NOMO-1 (cell line): Measurements from ENCODE around the gene FGFR2.
"Not testable (repeated sequence)": the region's sequence is repeated elsewhere in the genome, so short reads cannot be mapped to it uniquely, and the experiment has no call there.

ENCODE experiments used
- DNase-seq, 2 experiments: peaks; one replicate each; lab custom pipeline; 2025; ENCODE audit not compliant: unreplicated experiment in 2 of 2; lab: John Stamatoyannopoulos, UW

FGFR2 gene

GRCh38 chr10:121556918-121557573 is 41.2 kb downstream of the FGFR2 start:
- DNase-seq, result no peak

GRCh38 chr10:121556455-121556854 is 41.8 kb downstream of the FGFR2 start:
- no peak for DNase-seq

DNA sequence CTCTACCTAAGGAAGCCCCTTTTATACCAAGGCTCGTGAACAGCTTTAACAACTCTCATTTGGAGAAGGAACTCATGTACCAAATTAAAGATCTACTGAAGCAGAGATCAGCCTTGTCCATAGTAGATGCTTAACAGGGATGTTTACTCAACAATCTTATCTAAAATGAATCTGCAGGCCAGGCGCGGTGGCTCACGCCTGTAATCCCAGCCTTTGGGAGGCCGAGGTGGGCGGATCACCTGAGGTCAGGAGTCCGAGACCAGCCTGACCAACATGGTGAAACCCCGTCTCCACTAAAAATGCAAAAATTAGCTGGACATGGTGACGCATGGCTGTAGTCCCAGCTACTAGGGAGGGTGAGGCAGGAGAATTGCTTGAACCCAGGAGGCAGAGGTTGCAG is 43.3 kb downstream of the FGFR2 start:
- DNase-seq, result not testable (repeated sequence)

- DNase-seq, result no peak
Measured at GRCh38 chr10:121553511-121554264, 44.6 kb downstream of the FGFR2 start.

GRCh38 chr10:121552746-121553145 is 45.5 kb downstream of the FGFR2 start:
- DNase-seq, result no peak

- no peak for DNase-seq
Measured at GRCh38 chr10:121551210-121551885, 46.9 kb downstream of the FGFR2 start.

DNA sequence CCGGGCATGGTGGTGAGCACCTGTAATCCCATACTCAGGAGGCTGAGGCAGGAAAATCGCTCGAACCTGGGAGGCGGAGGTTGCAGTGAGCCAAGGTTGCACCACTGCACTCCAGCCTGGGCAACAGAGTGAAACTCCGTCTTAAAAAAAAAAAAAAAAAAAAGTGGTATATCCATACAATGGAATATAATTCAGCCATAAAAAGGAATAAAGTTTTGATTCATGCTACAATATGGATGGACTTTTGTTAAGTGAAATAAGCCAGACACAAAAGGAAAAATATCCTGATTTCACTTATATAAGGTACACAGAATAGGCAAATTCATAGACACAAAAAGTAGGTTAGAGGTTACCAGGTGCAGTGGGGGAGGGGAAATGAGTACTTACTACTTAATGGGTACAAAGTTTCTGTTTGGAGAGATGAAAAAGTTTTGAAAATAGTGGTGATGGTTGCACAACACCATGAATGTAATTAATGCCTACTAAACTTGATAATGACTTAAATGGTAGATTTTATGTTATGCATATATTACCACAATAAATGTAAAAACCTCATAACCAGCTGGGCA is 53.9 kb downstream of the FGFR2 start:
- DNase-seq, result no peak

DNA sequence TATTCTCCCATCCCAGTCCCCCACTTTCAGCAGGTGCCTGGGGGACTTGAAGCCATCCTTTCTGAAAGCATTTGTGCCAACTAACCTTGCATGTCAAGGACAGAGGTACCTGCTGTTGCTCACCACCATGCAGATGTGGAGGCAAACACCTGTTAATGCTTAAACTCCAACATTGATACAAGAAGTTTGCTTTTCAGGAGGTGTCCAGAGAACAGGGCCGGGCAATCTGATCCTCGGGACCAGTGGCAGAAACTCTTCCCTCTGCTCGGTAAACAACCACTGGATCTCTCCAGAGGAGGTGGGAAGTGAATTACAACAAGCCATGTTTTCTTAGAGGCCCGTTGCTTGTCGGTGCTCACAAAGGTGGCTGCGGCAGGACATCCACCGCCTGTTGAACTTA is 54.7 kb downstream of the FGFR2 start:
- no peak for DNase-seq

- DNase-seq, result no peak
Measured at GRCh38 chr10:121541450-121542120, 56.7 kb downstream of the FGFR2 start.

GRCh38 chr10:121540732-121541395 is 57.4 kb downstream of the FGFR2 start:
- DNase-seq, result no peak

DNA sequence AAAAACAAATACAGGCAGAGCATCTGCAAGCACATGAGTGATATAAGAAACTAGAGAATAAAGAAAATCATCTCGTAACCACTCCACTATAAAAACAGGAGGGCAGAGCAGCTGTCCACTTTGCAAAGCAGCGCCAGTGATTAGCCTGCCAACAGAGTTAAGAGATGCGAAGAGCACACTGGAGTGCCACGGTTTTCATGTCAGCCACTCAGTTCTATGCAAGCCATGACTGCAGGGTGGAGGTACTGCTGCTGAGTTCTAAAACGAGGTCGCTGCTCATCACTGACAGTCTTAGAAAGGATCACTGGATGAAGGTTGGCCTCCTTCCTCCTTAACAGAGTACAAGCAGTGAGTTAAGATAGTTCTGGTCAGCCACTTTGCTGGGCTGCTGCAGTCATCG is 58.5 kb downstream of the FGFR2 start:
- DNase-seq, result no peak

DNA sequence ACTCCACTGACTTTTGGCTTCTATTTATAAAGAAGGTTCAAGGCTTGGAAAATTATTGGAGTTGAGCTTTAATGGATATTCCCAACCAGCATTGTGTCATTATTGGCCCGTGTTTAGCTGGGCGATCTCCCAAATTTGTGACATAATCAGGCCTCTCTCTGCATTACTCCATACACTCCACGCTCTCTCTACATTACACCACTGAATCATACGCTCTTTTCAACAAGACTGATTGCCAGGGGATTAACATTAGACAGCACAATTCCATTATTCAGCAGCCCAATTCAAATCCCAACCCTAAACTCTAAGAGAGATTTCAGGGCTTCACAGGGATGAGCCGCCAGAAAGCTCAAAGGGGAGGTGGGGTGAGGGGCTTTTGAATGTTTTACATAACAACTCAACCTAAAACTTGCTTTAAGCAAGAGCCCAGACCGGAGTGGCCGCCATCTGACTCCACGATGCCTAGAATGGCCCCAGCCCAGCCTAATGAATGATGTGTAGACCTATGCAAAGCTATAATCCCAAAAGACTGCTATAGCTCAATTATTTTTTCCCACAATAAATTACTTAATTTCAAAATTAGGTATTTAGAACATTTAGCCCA is 61.8 kb downstream of the FGFR2 start:
- DNase-seq, result no peak

DNA sequence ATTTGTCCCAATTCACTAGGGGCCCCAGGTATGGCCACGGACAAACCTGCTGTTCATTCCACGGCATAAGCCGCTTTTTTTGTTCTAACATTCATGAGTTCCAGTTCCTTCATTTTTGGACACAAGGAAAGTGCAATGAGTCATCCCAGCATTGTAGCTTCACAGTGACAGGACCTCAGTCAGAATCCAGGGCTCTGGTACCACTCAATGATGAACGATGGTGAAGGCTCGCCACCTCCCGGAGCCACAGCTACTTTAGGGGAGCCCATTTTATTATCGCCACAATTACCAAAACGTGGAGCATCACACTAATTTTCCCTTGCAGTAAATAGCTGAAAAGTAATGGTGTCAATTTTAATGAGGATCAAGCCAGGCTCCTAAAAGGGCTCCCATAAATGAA is 62.9 kb downstream of the FGFR2 start:
- no peak for DNase-seq

GRCh38 chr10:121532292-121532864 is 65.9 kb downstream of the FGFR2 start:
- DNase-seq, result no peak

DNA sequence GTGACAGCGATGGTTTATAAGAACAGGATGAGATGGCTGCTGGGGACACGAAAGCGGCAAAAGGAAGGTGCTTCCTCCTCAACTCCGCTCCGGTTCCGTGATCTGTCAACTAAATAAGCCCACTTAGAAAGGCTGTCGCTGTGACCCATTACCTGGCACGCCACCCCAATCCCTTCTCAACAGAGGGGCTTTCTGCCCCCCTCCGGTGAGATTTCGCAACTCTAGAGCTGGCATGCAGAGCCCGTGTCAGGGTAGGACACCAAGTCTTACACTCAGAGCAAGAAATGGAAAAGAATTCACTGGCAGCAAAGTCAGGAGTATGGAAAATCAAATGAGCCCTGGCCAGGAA is 66.4 kb downstream of the FGFR2 start:
- no peak for DNase-seq

DNA sequence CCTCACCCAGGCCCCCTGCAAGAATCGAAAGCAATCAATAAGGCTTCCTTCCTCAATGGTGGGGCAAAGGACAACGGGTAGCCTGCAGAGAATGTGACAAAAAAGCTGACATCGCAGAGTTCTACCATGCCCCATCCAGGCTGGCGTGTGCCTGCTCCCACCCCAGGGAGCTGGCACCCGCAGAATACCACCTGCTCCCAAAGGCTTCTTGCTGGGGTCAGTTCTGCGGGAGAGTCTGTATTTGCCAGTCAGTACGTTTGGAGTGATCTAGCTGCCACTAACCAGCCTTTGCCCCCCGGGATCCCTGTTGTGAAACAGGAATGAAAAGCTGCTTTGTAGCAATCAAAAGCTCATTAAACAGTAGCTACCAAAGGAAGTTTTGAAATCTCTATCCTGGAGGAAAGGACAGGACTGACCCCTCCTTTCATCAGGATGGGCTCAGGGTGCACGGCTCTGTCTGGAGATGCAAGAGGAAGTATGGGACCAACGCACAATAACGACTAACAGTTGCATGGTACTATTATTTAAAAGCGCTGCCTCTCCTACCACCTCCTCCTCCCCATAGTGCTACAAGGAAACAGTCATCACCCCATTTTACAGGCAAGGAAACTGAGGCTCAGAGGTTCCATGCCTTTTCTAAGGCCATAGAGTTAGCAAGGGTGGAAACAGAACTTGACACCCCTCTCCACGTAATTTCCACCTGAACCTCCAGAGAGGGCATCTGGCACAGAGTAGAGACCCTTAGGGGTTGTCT is 67.0 kb downstream of the FGFR2 start:
- peak in 1 of 2 experiments; percentile 30 for DNase-seq

DNA sequence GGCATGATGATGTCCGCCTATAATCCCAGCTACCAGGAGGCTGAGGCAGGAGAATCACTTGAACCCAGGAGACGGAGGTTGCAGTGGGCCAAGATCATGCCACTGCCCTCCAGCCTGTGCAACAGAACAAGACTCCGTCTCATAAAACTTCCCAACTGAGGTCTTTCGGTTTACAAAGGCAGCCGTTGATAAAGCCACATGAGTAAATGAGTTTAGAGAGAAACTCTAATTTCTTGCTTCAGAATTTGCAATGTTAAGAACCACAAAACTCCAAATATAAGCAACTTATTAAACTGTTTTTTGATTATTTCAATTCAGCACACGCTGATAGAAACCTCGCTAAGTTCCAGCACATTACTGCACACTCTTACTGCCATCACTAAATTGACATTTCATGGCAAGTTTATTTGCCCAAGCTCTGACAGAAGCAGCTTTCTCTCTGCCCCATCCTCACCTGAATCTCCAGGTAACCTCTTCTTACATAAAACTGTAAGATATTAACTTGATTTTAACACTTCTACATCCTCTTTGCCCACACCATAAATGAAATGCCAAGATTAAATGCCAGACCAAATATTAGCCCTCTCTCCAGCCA is 67.7 kb downstream of the FGFR2 start:
- DNase-seq, result no peak

DNA sequence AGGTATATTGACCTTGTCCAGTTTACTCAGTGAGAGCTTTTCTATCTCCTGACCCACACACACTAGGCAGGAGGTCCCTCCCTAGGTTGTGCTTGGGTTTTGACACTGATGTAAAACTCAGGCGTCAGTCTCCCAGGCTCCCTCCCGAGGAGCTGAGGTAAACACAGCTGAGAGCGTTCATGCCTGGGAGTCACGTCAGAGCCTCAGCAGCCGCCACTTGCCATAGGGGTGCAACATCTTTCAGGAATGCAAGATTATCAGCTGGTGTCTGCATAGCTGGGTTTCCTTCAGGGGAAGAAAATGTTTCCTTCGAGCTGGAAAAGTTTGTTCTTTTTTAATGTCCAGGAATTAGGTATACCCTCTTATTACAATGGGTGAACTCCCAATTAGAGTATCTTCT is 70.6 kb downstream of the FGFR2 start:
- DNase-seq, result no peak

GRCh38 chr10:121526801-121527221 is 71.4 kb downstream of the FGFR2 start:
- DNase-seq, result peak; percentile 44 to 77
